ENCODE data around the gene RAET1G.
A peak's percentile ranks its signal among the peaks of the same experiment; 100 is the strongest.
"Not testable (repeated sequence)": the region's sequence is repeated elsewhere in the genome, so short reads cannot be mapped to it uniquely, and the experiment has no call there.

Gene RAET1G

GRCh38 chr6:149934249-149935156 is 11.6 kb upstream of the RAET1G start:
- DNase-seq (ENCODE audit: low read depth, low spot score) = peak; percentile 64

- DNase-seq (ENCODE audit: low read depth, low spot score) = no peak
These were observed 10.5 kb upstream of the RAET1G start for GRCh38 chr6:149933461-149933860.

- DNase-seq (ENCODE audit: low read depth, low spot score) = no peak
These were observed 10.1 kb upstream of the RAET1G start for GRCh38 chr6:149933036-149933435.

GRCh38 chr6:149931501-149931900 is 8.6 kb upstream of the RAET1G start:
- no peak for DNase-seq (ENCODE audit: low read depth, low spot score)

GRCh38 chr6:149929422-149929821 is 6.5 kb upstream of the RAET1G start:
- DNase-seq (ENCODE audit: low read depth, low spot score) = no peak

GRCh38 chr6:149927025-149927424 is 4.1 kb upstream of the RAET1G start:
- DNase-seq (ENCODE audit: low read depth, low spot score) = not testable (repeated sequence)

- DNase-seq (ENCODE audit: low read depth, low spot score) = peak; percentile 36
These were observed 3.3 kb upstream of the RAET1G start for GRCh38 chr6:149925974-149926777.

- no peak for DNase-seq (ENCODE audit: low read depth, low spot score)
These were observed 2.5 kb upstream of the RAET1G start for GRCh38 chr6:149925253-149925973.

- no peak for DNase-seq (ENCODE audit: low read depth, low spot score)
These were observed 2.0 kb upstream of the RAET1G start for GRCh38 chr6:149924933-149925252.

- DNase-seq (ENCODE audit: low read depth, low spot score) = no peak
These were observed 1.4 kb upstream of the RAET1G start for GRCh38 chr6:149924206-149924932.

- no peak for DNase-seq (ENCODE audit: low read depth, low spot score)
These were observed 536 bp upstream of the RAET1G start for GRCh38 chr6:149923327-149923986.

GRCh38 chr6:149922091-149922490 is 830 bp downstream of the RAET1G start:
- DNase-seq (ENCODE audit: low read depth, low spot score) = not testable (repeated sequence)

- DNase-seq (ENCODE audit: low read depth, low spot score) = no peak
These were observed 1.6 kb downstream of the RAET1G start for GRCh38 chr6:149921361-149921760.

GRCh38 chr6:149919834-149920225 is 3.1 kb downstream of the RAET1G start:
- DNase-seq (ENCODE audit: low read depth, low spot score) = no peak

- not testable (repeated sequence) for DNase-seq (ENCODE audit: low read depth, low spot score)
These were observed 3.6 kb downstream of the RAET1G start for GRCh38 chr6:149919126-149919833.

GRCh38 chr6:149918151-149918905 is 4.6 kb downstream of the RAET1G start:
- DNase-seq (ENCODE audit: low read depth, low spot score) = no peak

- no peak for DNase-seq (ENCODE audit: low read depth, low spot score)
These were observed 5.2 kb downstream of the RAET1G start for GRCh38 chr6:149917679-149918078.

- no peak for DNase-seq (ENCODE audit: low read depth, low spot score)
These were observed 6.7 kb downstream of the RAET1G start for GRCh38 chr6:149915970-149916865.
